ENCODE results near the gene MAB21L4. TPM values are rescaled to one million over a fixed set of nuclear protein-coding genes. Genes with fewer than 3 reads are reported as not detected.

Gene MAB21L4
- total RNA-seq, 2 donors from 2014 or later, result not detected

- DNase-seq (ENCODE audit: low spot score) (no peak), ATAC-seq (ENCODE audit: insufficient number of reproducible peaks, low FRiP score, low read depth) (no peak)
- Histone ChIP-seq H3K36me3 (no peaks in the 10 kb centered on the region), H3K4me3 (no peak overlapping the region), H3K27me3 (replicated peaks; ENCODE audit: insufficient read depth) (no peaks in the 10 kb centered on the region), H3K9me3 (no peaks in the 10 kb centered on the region), H3K27ac (no peak overlapping the region), H3K4me1 (ENCODE audit: control insufficient read depth in 1 of 2, low read depth in 2 of 2) (no peaks in the 10 kb centered on the region)
- no peak for TF ChIP-seq CTCF (IDR thresholded peaks at IDR 0.05)
Observed at GRCh38 chr2:240874715-240875227, 21.2 kb downstream of the MAB21L4 start.

GRCh38 chr2:240873805-240874714 is 21.9 kb downstream of the MAB21L4 start:
- H3K9me3 ChIP-seq, result no peaks in the 10 kb centered on the region
- no peak for TF ChIP-seq CTCF (IDR thresholded peaks at IDR 0.05)
- no peak for ATAC-seq (ENCODE audit: insufficient number of reproducible peaks, low FRiP score, low read depth)
- no peak for DNase-seq (ENCODE audit: low spot score)
- no peaks in the 10 kb centered on the region for H3K36me3 ChIP-seq
- no peaks in the 10 kb centered on the region for H3K4me1 ChIP-seq (ENCODE audit: control insufficient read depth in 1 of 2, low read depth in 2 of 2)
- no peaks in the 10 kb centered on the region for H3K27me3 ChIP-seq (replicated peaks; ENCODE audit: insufficient read depth)
- no peak overlapping the region for H3K4me3 ChIP-seq
- no peak overlapping the region for H3K27ac ChIP-seq

GRCh38 chr2:240873098-240873788 is 22.7 kb downstream of the MAB21L4 start:
- Histone ChIP-seq H3K9me3 (no peaks in the 10 kb centered on the region), H3K27me3 (replicated peaks; ENCODE audit: insufficient read depth) (no peaks in the 10 kb centered on the region), H3K4me1 (ENCODE audit: control insufficient read depth in 1 of 2, low read depth in 2 of 2) (no peaks in the 10 kb centered on the region), H3K36me3 (no peaks in the 10 kb centered on the region), H3K27ac (no peak overlapping the region), H3K4me3 (no peak overlapping the region)
- no peak for DNase-seq (ENCODE audit: low spot score)
- no peak for TF ChIP-seq CTCF (IDR thresholded peaks at IDR 0.05)
- ATAC-seq (ENCODE audit: insufficient number of reproducible peaks, low FRiP score, low read depth), result no peak

GRCh38 chr2:240872317-240873097 is 23.4 kb downstream of the MAB21L4 start:
- Histone ChIP-seq H3K4me3 (no peak overlapping the region), H3K4me1 (ENCODE audit: control insufficient read depth in 1 of 2, low read depth in 2 of 2) (no peaks in the 10 kb centered on the region), H3K9me3 (no peaks in the 10 kb centered on the region), H3K36me3 (no peaks in the 10 kb centered on the region), H3K27ac (no peak overlapping the region), H3K27me3 (replicated peaks; ENCODE audit: insufficient read depth) (no peaks in the 10 kb centered on the region)
- ATAC-seq (ENCODE audit: insufficient number of reproducible peaks, low FRiP score, low read depth) (no peak), DNase-seq (ENCODE audit: low spot score) (no peak)
- no peak for TF ChIP-seq CTCF (IDR thresholded peaks at IDR 0.05)

All from thoracic aorta (tissue), 2 donors.